ENCODE measurements around the gene RHOBTB1.

Gene RHOBTB1

DNA sequence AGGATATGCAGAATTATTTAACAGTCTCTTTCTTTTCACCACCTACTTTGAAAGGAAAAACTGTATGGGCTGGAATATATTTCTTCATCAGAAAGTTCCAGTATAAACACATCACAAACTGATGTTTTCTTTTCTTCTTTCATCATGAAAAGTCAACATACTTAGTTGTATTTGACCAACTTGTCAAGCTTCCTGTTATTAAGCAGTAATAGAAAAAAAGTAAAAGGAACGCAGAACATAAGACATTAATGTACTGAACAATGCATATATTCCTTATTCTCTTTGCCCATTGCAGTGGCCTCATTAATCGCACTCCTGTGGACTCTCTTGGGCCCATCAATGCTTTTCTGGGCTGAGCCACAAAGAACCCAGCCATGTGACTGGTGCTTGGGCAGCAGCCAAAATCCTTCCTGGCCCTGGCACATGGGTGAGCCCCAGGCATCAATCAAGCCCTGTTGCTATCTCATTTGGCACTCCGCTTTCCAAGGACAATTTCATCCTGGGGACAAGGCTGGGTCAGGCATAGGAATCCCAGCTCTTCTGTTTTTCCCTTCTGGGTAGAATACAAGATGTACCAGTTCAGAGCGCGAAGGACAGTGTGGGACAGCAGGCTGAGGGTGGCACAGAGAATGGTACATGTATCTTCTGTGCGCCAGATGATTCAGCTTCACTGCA, 42.3 kb downstream of the RHOBTB1 start:
- DNase-seq: no peak

DNA sequence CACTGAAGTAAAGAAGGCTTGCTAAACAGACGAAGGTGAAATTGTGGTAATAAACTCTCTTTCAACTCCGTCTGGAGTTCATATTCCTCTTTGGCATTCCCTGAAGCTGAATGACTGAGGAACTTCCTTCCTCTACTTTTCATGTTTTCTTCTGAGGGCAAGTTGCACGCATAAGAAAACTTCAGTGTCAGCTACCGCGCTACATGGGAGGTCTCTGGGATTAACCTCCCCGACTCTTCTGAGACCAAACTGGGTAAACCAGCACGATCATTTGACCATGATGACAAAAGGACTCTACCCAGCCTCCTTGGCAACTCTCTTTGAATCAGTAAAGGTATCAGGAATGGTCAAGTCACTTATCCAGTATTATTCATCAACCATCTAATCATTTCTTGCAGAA, 44.7 kb downstream of the RHOBTB1 start:
- no peak for DNase-seq

DNA sequence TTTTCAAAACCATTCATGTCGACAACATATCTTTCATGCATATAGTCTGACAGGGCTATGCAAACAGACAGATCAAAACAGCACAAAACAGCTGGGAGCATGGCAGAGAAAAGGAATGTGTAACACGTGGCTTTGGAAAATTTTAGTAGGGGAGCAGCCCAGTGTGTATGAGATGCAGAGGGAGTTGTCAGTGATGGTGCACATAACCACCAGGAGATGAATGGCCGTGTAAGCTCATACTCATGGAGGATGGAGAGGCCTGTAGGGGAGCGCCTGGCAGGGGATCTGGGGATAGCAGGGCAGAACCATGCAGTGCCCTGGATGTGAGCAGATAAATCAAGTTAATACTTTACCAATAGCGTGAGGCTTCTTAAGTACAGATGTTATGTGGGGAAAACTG, 45.7 kb downstream of the RHOBTB1 start:
- no peak for DNase-seq

DNA sequence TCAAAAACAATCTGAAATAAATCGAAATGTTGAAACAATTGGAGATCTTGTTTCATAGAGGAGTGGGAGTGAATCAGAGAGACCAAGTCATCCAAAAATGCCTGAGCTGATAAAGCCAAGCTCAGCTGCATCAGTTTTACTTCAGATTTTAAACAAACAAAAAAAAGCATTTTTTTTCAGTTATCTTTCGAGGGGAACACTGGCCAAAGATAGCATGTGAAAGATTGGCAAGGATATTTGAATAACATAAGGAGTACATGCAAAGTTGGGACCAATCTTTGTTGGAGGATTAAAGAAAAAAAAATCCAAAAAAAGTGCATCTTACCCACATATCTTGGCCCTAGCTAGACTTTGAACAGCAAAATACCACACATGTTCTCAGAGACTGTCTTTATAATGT, 47.2 kb downstream of the RHOBTB1 start:
- DNase-seq: no peak

DNA sequence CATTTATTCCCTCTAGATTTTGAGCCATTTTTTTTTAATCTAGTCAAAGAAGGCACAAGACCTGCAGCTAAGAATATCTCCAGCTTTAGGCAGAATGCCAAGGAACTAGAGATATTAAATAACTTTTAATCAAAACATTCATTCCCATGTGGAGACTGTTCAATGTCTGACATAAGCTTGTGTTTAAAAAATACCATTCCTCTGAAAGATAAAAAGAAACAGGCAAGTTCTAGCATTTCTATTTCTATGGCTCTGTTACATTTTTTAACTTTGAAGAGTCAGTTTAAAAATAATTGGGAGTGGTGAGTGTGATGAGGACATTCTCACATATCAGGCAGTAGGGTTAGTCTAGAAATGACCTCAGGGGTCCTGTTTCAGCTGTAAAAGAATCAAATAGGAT, 48.0 kb downstream of the RHOBTB1 start:
- DNase-seq: no peak

DNA sequence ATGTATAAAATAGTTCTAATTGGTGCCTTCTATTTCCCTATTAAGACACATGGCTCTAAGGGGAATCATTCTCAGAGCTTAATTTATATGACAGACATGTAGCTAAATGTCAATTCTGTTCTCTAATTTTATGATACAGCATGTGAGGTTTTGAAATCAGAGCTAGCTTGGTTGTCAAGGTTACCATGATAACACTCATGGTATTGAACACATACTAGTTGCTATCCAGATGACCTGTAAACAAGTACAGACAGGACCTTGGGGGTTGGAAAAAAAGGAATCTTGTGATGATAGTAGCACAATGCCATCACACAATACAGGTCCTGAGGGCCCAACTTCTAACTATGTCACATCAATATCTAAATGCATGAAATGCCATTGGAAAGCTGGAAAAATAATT, 49.2 kb downstream of the RHOBTB1 start:
- DNase-seq: no peak

DNA sequence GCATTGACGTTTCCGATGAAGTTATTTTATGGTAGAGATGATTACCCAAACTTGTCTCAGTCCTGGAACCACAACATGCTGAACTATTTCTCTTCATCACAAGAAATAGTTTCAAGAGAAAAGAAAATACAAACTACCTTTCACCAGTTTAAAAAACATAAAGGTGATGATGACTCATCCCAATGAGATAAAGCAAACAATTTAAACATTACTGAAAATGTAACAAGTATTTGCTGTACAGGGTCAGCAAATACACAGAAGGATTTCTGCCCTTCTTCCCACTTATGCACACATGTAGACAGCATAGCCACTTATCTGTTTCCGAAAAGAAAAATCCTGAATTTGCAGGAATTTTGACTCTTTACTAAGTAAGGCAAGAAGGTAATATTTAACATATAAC, 50.8 kb downstream of the RHOBTB1 start:
- DNase-seq: no peak

DNA sequence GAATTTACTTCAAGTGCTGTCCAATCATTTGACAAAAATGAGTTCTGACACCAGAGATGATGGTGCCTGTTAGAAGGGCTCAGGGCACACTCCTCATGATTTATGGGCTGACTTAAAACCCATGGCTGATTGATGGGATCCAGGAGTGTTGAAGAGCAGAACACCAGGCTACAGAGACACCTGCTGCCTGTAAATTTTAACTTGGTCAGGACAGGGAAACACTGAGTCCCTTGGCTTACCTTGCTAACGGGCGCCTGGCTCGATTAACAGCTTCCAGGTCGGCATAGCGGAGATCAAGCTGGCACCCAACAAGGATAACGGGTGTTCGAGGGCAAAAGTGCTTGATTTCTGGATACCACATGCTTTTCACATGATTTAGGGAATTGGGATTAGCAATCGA, 51.4 kb downstream of the RHOBTB1 start:
- no peak for DNase-seq

DNA sequence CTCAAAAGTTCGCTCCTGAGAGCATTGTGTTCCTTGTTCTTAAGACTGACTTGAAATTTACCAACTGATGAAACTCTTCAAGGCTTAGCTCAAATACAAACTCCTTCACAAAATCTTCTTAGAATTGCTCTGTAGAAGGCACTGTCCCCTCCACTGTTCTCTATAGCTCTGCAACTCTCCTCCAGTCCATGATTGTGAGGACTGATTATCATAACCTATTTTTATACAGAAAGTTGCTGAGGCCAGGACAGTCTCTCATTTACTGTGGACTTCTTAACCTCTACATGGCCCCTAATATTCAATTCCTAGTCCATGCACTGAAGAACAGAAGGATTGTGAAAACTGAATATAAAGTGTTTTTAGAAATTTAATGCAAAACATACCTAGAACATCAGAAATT, 53.2 kb downstream of the RHOBTB1 start:
- no peak for DNase-seq

DNA sequence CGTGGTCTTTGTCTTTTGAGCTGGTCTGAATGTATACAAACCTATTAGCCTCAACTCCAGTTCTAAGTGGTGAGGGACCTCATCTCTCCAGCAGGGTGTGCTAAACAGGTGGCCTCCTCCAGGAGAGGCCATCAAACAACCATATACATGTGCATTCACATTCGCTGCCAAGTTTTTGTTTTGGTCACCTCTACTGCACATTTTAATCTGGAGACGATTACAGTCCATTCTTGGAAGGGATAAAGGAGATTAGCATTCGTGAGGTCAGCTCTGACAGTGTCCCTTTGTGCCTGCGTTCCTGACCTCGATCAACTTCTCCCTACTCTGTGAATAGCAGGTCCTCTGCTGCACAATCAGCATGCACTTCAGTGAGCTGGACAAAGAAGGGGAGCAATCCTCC, 60.8 kb downstream of the RHOBTB1 start:
- no peak for DNase-seq

DNA sequence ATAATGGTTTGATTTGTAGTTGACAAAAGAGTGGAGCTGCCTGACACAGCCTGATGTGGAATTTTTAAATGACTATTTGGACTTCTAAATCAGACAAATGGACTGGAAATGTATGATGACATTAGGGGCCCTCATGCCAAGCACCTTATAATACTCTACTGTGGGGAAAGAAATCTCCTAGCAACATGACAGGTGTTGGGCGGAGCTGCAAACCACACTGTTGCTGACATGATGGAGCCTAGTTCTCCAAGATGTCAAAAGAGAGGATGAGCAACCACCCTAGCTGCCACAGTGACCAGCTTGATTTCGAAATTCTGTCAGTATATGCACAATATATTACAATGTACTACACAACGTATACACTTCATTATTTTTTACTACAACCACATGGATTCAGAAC, 65.8 kb downstream of the RHOBTB1 start:
- no peak for DNase-seq

DNA sequence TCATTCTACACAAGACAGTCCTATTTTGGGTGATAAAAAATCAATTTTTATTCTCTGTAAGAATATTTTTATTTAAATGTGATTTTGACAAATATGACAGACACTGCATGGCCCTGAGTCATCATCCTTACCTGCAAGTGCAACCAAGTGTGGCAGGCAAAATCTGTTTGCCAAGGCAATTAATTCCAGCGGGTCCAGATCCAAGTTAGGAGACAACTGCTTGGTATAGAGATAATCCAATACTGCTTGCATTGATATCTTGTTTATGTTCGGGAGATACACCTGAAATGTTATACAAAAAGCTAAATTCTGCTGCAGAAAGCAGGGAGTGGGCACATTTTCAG, 66.2 kb downstream of the RHOBTB1 start:
- no peak for DNase-seq

DNA sequence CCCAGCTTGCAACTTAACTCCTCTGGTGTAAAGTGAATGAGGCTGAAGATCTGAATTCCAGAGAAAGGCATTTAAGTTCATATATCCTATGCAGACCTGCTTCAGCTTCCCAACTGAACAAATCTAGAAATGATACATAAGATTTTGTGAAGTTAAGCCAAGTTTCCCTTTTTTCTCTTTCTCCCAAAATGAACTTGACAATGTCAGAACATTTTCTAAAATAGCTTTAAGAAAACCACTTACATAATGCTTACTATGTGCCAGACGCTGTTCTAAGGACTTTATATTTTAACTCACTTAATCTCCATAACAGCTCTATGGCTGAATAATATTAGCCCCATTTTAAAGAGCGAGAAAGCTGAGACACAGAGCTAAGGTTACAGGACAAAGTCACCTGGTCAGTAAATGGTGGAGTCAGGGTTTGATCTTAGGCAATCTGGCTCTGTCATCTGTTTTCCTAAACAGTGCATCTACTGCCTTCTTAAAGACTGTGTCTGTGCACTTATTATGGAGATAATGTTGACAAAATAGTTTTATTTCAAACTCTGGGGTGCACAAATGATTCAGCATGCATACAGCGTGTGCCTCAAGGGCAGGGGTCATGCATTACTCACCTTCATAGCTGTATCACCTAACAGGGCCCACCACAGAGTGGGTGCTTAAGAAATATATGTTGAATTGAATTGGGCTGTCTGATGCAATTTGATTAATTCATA, 66.8 kb downstream of the RHOBTB1 start:
- DNase-seq: no peak

DNA sequence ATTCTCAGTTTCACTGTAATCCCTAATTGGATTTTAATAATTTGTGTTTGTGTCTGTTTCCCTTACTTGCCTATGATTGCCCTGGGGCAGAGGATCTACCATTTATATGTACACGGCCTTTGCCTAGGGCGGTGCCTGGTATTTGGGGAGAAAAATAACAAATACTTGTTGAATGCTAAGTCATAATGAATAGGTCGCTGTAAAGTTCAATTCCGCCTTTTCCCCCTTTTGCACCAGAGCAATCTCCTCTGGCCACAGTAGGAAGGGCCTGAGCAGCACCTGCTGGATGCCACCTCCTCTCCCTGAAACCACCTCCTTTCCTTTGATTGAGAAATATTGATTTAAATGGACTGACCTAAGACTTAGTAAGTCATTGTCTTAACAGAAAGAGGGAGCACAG, 70.2 kb downstream of the RHOBTB1 start:
- no peak for DNase-seq

DNA sequence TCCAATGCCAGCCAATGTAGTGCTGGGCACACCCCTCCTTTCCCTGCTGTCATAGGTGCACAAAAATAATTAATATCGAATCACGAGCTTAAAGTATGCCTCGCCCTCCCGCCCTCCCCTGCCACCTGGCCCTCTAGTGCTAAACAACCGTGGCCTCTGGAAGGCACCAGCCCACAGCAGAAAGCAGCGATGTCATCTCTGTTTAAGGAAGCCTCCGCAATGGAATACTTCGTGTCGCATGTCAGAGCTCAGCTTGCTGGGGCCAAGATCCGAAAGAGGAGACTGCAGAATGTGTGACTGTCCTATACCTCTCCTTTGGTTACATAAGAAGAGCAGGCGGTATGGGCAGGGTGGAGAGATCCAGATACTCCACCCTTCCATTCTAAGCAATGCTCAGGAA, 71.5 kb downstream of the RHOBTB1 start:
- no peak for DNase-seq

DNA sequence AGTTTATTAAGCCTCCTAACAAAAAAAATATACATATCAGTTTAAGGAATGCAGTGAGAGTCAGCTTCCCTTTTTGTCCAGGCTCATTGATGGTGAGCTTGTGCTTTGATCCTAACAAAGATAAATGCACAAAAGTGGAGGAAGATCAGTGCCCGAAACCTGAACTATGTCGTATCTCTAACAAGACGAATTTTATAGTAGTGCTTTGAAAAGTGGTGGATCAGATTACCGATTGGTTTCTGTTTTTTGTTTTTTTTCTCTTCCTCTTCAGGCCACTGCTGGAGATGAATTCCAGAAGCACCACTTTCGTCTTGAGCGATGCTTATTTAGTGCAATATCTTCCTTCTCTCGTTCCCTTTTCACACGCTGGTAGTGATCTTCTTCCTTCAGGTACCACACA, 72.8 kb downstream of the RHOBTB1 start:
- no peak for DNase-seq

DNA sequence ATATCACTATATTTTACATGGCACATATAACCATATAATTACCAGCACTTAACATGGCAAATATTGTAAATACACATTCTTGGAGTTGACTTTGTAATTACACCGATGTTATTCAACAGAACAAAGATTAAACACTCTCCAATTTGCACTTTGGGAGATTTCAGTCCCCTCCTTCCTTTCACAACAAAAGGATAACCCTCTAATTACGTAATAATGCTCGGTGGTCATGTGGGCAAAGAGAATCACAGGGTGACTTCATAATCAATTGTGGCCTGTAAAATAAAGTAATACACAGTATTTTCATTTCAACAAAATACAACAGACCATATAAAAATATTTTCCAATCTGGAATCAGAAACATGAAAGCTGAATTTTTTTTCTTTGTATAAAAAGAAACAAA, 73.2 kb downstream of the RHOBTB1 start:
- no peak for DNase-seq

DNA sequence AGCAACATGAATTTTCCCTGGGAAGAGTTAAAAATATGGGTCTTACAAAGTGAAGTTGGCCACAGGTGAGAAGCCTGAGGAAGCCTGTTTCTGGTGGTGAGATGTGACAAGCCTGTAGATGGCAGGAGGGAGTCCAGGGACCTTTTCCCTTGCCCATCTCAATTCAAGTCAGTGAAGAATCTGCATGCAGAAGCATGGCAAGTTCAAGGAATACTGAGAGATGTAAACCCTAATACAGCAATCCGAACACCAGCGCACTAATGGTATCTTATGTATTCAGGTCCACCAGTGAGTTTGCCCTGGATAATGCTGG, 73.6 kb downstream of the RHOBTB1 start:
- DNase-seq: no peak

DNA sequence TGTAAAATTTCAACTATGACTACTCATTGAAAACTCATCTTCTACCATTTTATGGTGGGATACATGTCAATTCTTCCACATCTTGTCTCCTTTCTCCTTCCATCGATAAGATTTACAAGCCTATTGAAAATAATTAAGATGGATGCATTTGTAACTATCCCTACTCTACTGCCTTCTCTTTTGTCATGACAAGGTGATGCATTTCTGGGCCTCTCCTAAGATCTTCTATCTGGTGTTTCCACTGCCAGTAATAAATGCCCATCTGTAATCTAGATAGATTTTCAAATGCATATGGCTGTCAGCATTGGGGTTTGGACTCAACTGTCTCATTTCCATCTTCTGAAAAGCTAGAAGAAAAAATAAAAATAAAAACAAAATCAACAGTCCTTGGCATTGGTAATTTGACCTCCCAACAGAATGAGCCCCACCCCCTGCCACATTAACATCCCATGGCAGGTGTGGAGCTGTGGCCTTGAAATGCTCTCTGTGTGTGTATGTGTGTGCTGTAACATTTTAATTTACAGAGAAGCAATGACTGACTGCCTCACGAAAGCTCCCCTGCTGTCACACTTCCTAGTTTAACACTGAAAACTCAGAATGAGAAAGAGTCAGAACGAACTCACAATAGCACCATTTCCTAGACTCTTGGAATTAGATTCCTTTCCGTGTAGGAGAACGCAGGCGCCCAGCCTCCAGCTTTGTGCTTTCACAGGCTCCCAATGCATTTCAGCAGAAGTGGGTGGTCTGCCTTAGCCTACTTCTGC, 74.2 kb downstream of the RHOBTB1 start:
- no peak for DNase-seq

DNA sequence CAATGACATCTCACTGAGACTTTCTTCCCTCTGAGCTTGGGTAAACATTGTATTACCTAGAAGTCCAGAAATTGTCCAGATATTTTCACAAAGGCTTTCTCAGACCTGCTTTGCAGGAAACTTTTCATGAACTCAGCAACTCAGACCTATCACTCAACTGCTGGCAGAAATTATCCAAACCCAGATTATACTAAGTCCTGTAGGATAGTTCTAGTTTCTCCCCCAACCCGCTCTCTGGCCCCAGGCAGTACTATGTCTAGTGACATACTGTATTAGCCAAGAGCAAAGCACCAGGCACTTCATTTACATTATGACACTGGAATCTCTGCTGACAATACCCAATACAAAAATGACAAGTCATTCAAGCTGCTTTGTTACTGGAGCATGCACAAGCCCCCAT, 75.0 kb downstream of the RHOBTB1 start:
- no peak for DNase-seq

DNA sequence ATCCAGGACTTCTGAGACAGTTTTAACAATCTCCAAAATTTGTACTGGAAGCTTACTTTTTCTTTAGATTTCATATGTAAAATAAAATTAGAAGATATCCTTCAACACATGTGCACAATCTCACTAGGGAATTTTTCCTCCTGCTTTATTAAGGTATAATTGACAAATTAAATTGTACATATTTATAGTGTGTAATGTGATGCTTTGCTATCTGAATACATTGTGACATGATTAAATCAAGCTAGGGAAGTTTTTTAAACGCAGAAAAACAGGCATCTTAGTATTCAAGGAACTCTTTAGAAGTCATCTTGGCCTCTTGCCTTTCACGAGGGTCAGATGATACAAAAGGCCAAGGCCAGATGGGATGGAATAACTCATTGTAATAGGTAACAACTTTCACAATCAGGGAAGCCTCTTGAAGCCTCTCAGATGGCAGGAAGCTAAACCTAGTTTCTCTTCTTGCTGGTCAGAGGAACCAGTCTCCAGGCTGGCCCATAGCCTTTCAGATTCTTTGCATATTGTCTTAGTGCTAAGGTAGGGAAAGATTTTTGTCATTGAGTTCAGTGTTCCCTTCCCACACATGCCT, 78.7 kb downstream of the RHOBTB1 start:
- DNase-seq: no peak

DNA sequence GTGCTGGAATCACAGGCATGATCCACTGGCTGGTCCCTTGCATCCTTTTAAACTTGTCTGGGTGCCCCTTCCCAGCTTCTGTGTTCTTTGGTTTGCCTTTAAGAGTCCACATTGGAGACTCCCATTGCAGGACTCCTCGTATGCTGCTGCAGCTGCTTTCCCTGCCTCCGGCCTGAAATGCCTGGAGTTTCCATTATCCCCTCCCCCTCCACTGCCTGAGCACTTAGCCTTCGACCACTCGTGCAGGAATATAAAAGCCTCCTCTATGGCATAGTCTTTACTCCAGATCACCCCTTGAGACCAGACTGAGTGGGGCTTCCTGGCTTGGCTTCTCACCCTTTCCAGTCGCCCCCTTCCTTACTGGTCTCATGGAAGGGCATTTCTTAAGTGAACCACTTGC, 80.2 kb downstream of the RHOBTB1 start:
- no peak for DNase-seq

DNA sequence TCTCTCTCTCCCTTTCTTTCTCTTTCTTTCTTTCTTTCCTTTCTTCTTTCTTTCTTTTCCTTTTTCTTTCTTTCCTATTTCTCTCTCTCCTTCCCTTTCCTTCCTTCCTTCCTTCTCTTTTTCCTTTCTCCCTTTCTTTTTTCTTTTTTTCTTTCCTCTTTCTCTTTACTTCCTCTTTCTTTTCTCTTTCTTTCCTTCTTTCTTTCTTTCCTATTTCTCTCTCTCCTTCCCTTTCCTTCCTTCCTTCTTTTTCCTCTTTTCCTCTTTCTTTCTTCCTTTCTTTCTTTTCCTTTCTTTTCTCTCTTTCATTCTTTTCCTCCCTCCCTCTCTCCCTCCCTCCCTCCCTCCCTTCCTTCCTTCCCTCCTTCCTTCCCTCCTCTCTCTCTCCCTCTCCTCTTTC, 81.5 kb downstream of the RHOBTB1 start:
- no peak for DNase-seq

DNA sequence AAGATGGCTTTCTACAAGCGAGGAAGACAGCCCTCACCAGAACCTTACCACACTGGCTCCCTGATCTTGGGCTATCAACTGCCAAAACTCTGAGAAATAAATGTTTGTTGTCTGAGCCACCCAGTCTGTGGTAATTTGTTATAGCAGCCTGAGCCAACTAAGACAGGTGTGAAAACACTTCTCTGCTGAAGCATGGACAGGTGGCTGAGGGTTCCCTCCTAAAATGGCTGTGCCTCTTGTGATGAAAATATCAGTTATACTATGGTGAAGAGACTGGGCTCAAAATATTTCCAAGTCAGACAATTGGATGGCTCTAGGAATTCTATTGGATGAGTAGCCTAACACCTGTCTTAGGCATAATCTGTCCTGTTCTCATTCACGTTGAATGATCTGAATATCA, 87.6 kb downstream of the RHOBTB1 start:
- DNase-seq: no peak
